ENCODE data around the gene GIT2.

GRCh38 chr12:109963330-109963729 lies 32.8 kb downstream of the GIT2 start:
- TF ChIP-seq ZNF8 (CRISPR knock-in tag; IDR thresholded peaks at IDR 0.05) (no peak), RARB (CRISPR knock-in tag; IDR thresholded peaks at IDR 0.05) (no peak), OSR1 (CRISPR knock-in tag; IDR thresholded peaks at IDR 0.05) (no peak), TSHZ2 (CRISPR knock-in tag; IDR thresholded peaks at IDR 0.05) (no peak), PATZ1 (CRISPR knock-in tag; IDR thresholded peaks at IDR 0.05; ENCODE audit: borderline replicate concordance) (no peak), BACH2 (CRISPR knock-in tag; IDR thresholded peaks at IDR 0.05; ENCODE audit: borderline replicate concordance) (no peak), PPARA (CRISPR knock-in tag; IDR thresholded peaks at IDR 0.05; ENCODE audit: borderline replicate concordance) (no peak), ZFP3 (CRISPR knock-in tag; IDR thresholded peaks at IDR 0.05) (no peak), ARNTL (CRISPR knock-in tag; IDR thresholded peaks at IDR 0.05; ENCODE audit: borderline replicate concordance, low read depth) (no peak), ZFP30 (CRISPR knock-in tag; IDR thresholded peaks at IDR 0.05) (no peak)

Data from SK-N-SH treated with all-trans-retinoic acid at 6 μM for 48 hours (cell line).